IMR-90 (cell line): Measurements from ENCODE around the gene SCYGR1. TPM values are rescaled to one million over a fixed set of nuclear protein-coding genes. Genes with fewer than 3 reads are reported as not detected.

Experiments
- ATAC-seq: fragments of 200-7000 bp; cut with Tn5 transposase; 2 replicates; pipeline ENCODE4 v1.9.1; 2020; ENCODE audit warnings: low read depth, mild to moderate bottlenecking, moderate library complexity
- BruUV-seq: library from RNA; stranded (reverse); fragments of 400-500 nt; replicated peaks from 2 replicates; lab custom pipeline; 2021; lab: Mats Ljungman, UMichigan
- CTCF ChIA-PET: fragments of 300-600 bp; formaldehyde crosslinking; extraction: SDS; loops from one replicate; lab custom pipeline; 2021; ENCODE audit warnings: antibody characterized with exemption; lab: Yijun Ruan, JAX
- POLR2A ChIA-PET: fragments of 300-600 bp; sonication (Branson Sonifier 250); formaldehyde crosslinking; loops from one replicate; lab custom pipeline; 2022; ENCODE audit warnings: antibody characterized with exemption; ENCODE audit not compliant: unreplicated experiment; lab: Charles Lee
- DNase-seq: peaks from one replicate; pipeline ENCODE4 v3.0.0; 2013
- H2AFZ ChIP-seq: replicated peaks from 2 replicates; pipeline ENCODE3; 2013; ENCODE audit warnings: low read length, mild to moderate bottlenecking; ENCODE audit not compliant: poor library complexity
- H2AK5ac ChIP-seq: 2 replicates; pipeline ENCODE4 v1.6.1; 2013; ENCODE audit warnings: low read depth, low read length, inconsistent platforms
- H2AK9ac ChIP-seq: replicated peaks from 2 replicates; pipeline ENCODE3; 2013; ENCODE audit warnings: mild to moderate bottlenecking, low read depth, low read length, moderate library complexity; ENCODE audit not compliant: poor library complexity
- H2BK120ac ChIP-seq: 2 replicates; pipeline ENCODE4 v1.6.1; 2013; ENCODE audit warnings: low read depth, low read length, inconsistent platforms
- H2BK15ac ChIP-seq: 3 replicates; pipeline ENCODE4 v1.6.1; 2013; ENCODE audit warnings: low read depth, low read length, inconsistent platforms
- H2BK20ac ChIP-seq: 2 replicates; pipeline ENCODE4 v1.6.1; 2013; ENCODE audit warnings: low read depth, mild to moderate bottlenecking, inconsistent platforms, low read length, moderate library complexity
- H2BK5ac ChIP-seq: 2 replicates; pipeline ENCODE4 v1.6.1; 2013; ENCODE audit warnings: mild to moderate bottlenecking, low read depth, low read length, inconsistent platforms; ENCODE audit not compliant: poor library complexity, severe bottlenecking
- H3K14ac ChIP-seq: replicated peaks from 2 replicates; pipeline ENCODE4 v1.6.1; 2013; ENCODE audit warnings: low read depth, low read length, inconsistent platforms
- H3K18ac ChIP-seq: 2 replicates; pipeline ENCODE4 v1.6.1; 2013; ENCODE audit warnings: low read depth, low read length, control low read depth
- H3K23ac ChIP-seq: 2 replicates; pipeline ENCODE4 v1.6.1; 2013; ENCODE audit warnings: low read depth, low read length, inconsistent platforms
- H3K27ac ChIP-seq: 2 replicates; pipeline ENCODE4 v1.5.1; 2013; ENCODE audit warnings: mild to moderate bottlenecking, control low read depth, low read length; ENCODE audit not compliant: insufficient read depth
- H3K27me3 ChIP-seq: 2 replicates; pipeline ENCODE4 v1.6.1; 2013; ENCODE audit warnings: low read length; ENCODE audit not compliant: control insufficient read depth, insufficient read depth
- H3K36me3 ChIP-seq: 2 replicates; pipeline ENCODE4 v1.6.1; 2013; ENCODE audit warnings: low read length, mixed read lengths; ENCODE audit not compliant: control insufficient read depth, insufficient read depth
- H3K4ac ChIP-seq: 2 replicates; pipeline ENCODE4 v1.6.1; 2013; ENCODE audit warnings: low read depth, low read length, inconsistent platforms
- H3K4me1 ChIP-seq: 2 replicates; pipeline ENCODE4 v1.6.1; 2013; ENCODE audit warnings: low read length, mixed read lengths; ENCODE audit not compliant: control insufficient read depth, insufficient read depth
- H3K4me2 ChIP-seq: 2 replicates; pipeline ENCODE4 v1.6.1; 2013; ENCODE audit warnings: low read depth, mild to moderate bottlenecking, control low read depth, low read length, moderate library complexity
- H3K4me3 ChIP-seq: 2 replicates; pipeline ENCODE4 v1.5.1; 2013; ENCODE audit warnings: low read depth, mild to moderate bottlenecking, control low read depth, low read length, moderate library complexity; ENCODE audit not compliant: insufficient read depth
- H3K56ac ChIP-seq: 2 replicates; pipeline ENCODE4 v1.6.1; 2013; ENCODE audit warnings: low read length, inconsistent platforms; ENCODE audit not compliant: insufficient read depth; ENCODE audit errors: extremely low read depth
- H3K79me1 ChIP-seq, 2 experiments: 2 replicates each; pipeline ENCODE4 v1.6.1; 2013; ENCODE audit warnings: low read length in 2 of 2, inconsistent platforms in 1 of 2, low read depth in 1 of 2
- H3K9ac ChIP-seq: 2 replicates; pipeline ENCODE4 v1.6.1; 2013; ENCODE audit warnings: low read depth, low read length, control low read depth
- H3K9me1 ChIP-seq: 2 replicates; pipeline ENCODE4 v1.6.1; 2013; ENCODE audit warnings: low read length, inconsistent platforms; ENCODE audit not compliant: insufficient read depth
- H3K9me3 ChIP-seq: 2 replicates; pipeline ENCODE4 v1.6.1; 2013; ENCODE audit warnings: low read length; ENCODE audit not compliant: control insufficient read depth, insufficient read depth
- H4K20me1 ChIP-seq: 2 replicates; pipeline ENCODE4 v1.6.1; 2013; ENCODE audit warnings: low read length, inconsistent platforms; ENCODE audit not compliant: insufficient read depth
- H4K5ac ChIP-seq: 2 replicates; pipeline ENCODE4 v1.6.1; 2013; ENCODE audit warnings: mild to moderate bottlenecking, low read depth, low read length, control low read depth
- H4K8ac ChIP-seq, 2 experiments: 2 replicates each; pipeline ENCODE4 v1.6.1; 2013; ENCODE audit warnings: low read depth in 2 of 2, low read length in 2 of 2, control low read depth in 1 of 2, inconsistent platforms in 1 of 2
- H4K91ac ChIP-seq: 2 replicates; pipeline ENCODE4 v1.6.1; 2013; ENCODE audit warnings: low read depth, low read length, inconsistent platforms; ENCODE audit not compliant: insufficient read depth
- CEBPB ChIP-seq: IDR thresholded peaks from 2 replicates; pipeline ENCODE4 v1.6.1; 2012; ENCODE audit warnings: low read depth, low read length, improper control_type of control experiment
- CHD1 ChIP-seq: IDR thresholded peaks from 2 replicates; pipeline ENCODE4 v1.6.1; 2012; ENCODE audit warnings: low read depth, low read length, improper control_type of control experiment
- CTCF ChIP-seq: conservative IDR thresholded peaks from 2 replicates; pipeline ENCODE4 v1.5.1; 2012; ENCODE audit warnings: mild to moderate bottlenecking, low read depth, low read length, improper control_type of control experiment
- MAZ ChIP-seq: IDR thresholded peaks from 2 replicates; pipeline ENCODE4 v1.6.1; 2012; ENCODE audit warnings: low read depth, mild to moderate bottlenecking, low read length, improper control_type of control experiment, moderate library complexity, borderline replicate concordance
- MXI1 ChIP-seq: IDR thresholded peaks from 2 replicates; pipeline ENCODE4 v1.6.1; 2012; ENCODE audit warnings: low read depth, mild to moderate bottlenecking, low read length, moderate library complexity, borderline replicate concordance
- POLR2A ChIP-seq: IDR thresholded peaks from 2 replicates; pipeline ENCODE4 v1.6.1; 2012; ENCODE audit warnings: mild to moderate bottlenecking, low read depth, low read length
- RAD21 ChIP-seq: IDR thresholded peaks from 2 replicates; pipeline ENCODE4 v1.6.1; 2012; ENCODE audit warnings: low read length, improper control_type of control experiment
- RCOR1 ChIP-seq: IDR thresholded peaks from 2 replicates; pipeline ENCODE4 v1.6.1; 2012; ENCODE audit warnings: mild to moderate bottlenecking, low read length, improper control_type of control experiment; ENCODE audit not compliant: insufficient replicate concordance
- RFX5 ChIP-seq: IDR thresholded peaks from 2 replicates; pipeline ENCODE4 v1.8.0; 2012; ENCODE audit warnings: low read depth, mild to moderate bottlenecking, low read length, moderate library complexity
- SMC3 ChIP-seq: fragments of 150-350 bp; IDR thresholded peaks from 2 replicates; pipeline ENCODE4 v1.6.1; 2016; ENCODE audit warnings: low read depth, mild to moderate bottlenecking, antibody characterized with exemption, low read length, moderate library complexity
- WGBS, 2 experiments: methylation state at CpG; one replicate each; pipeline versions ENCODE4 v1.1.5 to v1.1.7; 2013; ENCODE audit warnings: missing lambda C conversion rate in 2 of 2; ENCODE audit not compliant: insufficient read length in 1 of 2; ENCODE audit errors: extremely low coverage in 2 of 2; 5-methylcytosine and 5-hydroxymethylcytosine counted together
- dilution Hi-C: fragments of 300-500 bp; cut with HindIII; formaldehyde crosslinking; loops from one replicate; pipeline ENCODE4 v1.14.3; 2018; ENCODE audit warnings: low sequenced_read_pairs; ENCODE audit not compliant: unreplicated experiment
- in situ Hi-C: fragments of 300-500 bp; cut with MboI; formaldehyde crosslinking; loops from 3 replicates; pipeline ENCODE4 v1.14.3; 2019; ENCODE audit warnings: low sequenced_read_pairs, inconsistent platforms, mixed read lengths
- intact Hi-C: fragments of 100-400 bp; cut with micrococcal nuclease; formaldehyde crosslinking; loops from 2 replicates; pipeline ENCODE4 v1.10.0; 2022
- polyA plus RNA-seq, 3 experiments: library from polyadenylated mRNA; depleted of rRNA; stranded (reverse); fragments of >200 nt; gene quantifications; 2 replicates each; pipeline ENCODE4 v1.2.3, GENCODE V29; 2012; ENCODE audit warnings: low replicate concordance in 1 of 3
- total RNA-seq: library from RNA; depleted of rRNA; stranded (reverse); fragments of >200 nt; gene quantifications from 2 replicates; pipeline ENCODE4 v1.2.3, GENCODE V29; 2012

The SCYGR1 gene
- total and polyA plus RNA-seq, 2 of the 4 experiments (the other 2 are of a cell fraction): not detected

GRCh38 chr2:227420087-227421052 lies 32.6 kb upstream of the SCYGR1 start:
- Histone ChIP-seq H2BK120ac (no peak overlapping the region), H3K4me1 (peaks cover 1% of the 10 kb centered on the region), H3K9me1 (no peaks in the 10 kb centered on the region), H3K27ac (no peak overlapping the region), H4K8ac (no peak overlapping the region), H3K36me3 (no peaks in the 10 kb centered on the region), H4K5ac (no peak overlapping the region), H3K4ac (no peak overlapping the region), H2BK5ac (no peak overlapping the region), H3K23ac (no peak overlapping the region), H3K56ac (no peak overlapping the region), H3K4me2 (no peak overlapping the region), H4K91ac (no peak overlapping the region), H4K20me1 (no peaks in the 10 kb centered on the region), H2AK9ac (no peak overlapping the region), H3K4me3 (no peak overlapping the region), H2AK5ac (no peak overlapping the region), H3K18ac (no peak overlapping the region), H3K79me1 (no peaks in the 10 kb centered on the region), H3K14ac (no peak overlapping the region), H2BK15ac (no peak overlapping the region), H3K9ac (no peak overlapping the region), H3K27me3 (no peaks in the 10 kb centered on the region), H2BK20ac (no peak overlapping the region), H3K9me3 (no peaks in the 10 kb centered on the region), H2AFZ (no peak overlapping the region)
- dilution Hi-C loops: no loop called here
- intact Hi-C loops: no loop called here
- CTCF ChIA-PET: interaction anchor here (0.6 to 0.7 kb wide), 2 partner anchors 14 to 336 kb away, joined by 3 to 4 read pairs; no protein-coding TSS in a partner anchor
- BruUV-seq: no TSS peak
- in situ Hi-C loops: no loop called here
- no peak for ATAC-seq
- 100% methylated on average over 1 of the region's 15 CpGs; no CpG with 5 or more reads in 1 of the 2 experiments for WGBS, 2 experiments
- TF ChIP-seq MAZ: no peak
- no peak for TF ChIP-seq CEBPB
- TF ChIP-seq CHD1: no peak
- no peak for TF ChIP-seq MXI1
- TF ChIP-seq RFX5: no peak
- TF ChIP-seq SMC3: no peak
- TF ChIP-seq POLR2A: no peak
- TF ChIP-seq RCOR1: no peak
- no peak for TF ChIP-seq RAD21
- no peak for TF ChIP-seq CTCF
- POLR2A ChIA-PET: interaction anchor here (0.7 kb wide), 1 partner anchor 25 kb away, joined by 3 read pairs; no protein-coding TSS in a partner anchor
- DNase-seq: no peak
